Limb (tissue), 2 donors: ENCODE results near the gene SHANK2.

Experiments
- DNase-seq, 2 donors: peaks; one replicate each; pipeline ENCODE4 v3.0.0-alpha.2; 2016; ENCODE audit errors: extremely low spot score in 2 of 2

The SHANK2 gene

GRCh38 chr11:71269603-71270511 lies 17.5 kb upstream of the SHANK2 start:
- DNase-seq, result peak in 1 of 2 donors; percentile 19

DNA sequence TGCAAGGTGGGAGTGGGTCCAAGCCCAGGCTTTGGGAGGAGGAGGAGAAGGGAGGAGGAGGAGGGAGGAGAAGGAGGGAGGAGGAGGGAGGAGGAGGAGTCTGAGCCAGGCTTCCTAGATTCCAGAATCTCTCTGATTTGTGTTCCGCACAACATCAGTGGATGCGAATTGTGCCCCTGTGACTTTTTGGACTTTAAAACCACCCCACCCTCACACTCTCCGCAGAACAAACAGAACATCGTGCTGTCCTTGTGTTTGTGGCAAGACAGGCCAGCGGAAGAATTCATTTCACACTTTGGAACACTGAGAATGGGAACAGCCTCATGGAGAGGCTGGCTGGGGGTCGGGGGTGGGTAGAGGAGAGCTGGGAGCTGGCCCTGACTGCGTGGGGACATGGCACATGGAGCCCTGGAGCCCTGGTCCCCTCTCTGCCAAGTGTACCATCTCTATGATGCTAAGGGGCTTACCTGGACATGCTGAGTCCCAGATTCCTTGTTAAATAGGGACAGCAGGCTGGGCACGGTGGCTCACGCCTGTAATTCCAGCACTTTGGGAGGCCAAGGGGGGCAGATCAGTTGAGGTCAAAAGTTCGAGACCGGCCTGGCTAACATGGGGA lies 16.4 kb upstream of the SHANK2 start:
- peak in 1 of 2 donors; percentile 9 for DNase-seq

DNA sequence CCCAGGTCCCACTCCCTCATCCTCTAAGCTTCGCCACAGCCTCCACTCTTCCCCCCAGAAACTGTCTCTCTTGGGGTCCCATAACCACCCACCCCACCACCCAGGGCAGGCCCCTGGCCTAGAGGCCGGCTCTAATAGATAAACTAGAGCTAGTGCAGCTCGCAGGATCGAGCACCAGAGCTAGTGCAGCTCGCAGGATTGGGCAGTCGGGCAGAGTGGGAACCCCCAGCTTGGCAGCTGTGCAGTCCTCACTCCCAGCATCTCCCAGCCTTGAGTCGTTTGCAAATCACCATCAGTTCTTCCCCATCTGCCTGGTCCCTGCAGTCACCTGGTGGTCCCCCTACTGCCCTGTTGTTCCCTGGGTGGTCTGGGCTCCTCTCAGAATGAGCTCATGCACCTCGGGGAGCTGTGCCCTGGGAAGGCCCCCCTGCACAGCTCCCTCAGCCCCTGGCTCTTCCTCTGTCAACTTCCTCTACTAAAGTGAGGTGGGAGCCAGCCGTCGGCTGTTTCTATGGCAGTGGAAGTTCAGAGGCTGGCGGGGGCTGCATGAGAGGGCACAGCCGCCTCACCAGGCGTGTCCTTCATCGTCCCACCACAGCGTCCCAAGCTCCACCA lies 15.5 kb upstream of the SHANK2 start:
- no peak for DNase-seq

DNA sequence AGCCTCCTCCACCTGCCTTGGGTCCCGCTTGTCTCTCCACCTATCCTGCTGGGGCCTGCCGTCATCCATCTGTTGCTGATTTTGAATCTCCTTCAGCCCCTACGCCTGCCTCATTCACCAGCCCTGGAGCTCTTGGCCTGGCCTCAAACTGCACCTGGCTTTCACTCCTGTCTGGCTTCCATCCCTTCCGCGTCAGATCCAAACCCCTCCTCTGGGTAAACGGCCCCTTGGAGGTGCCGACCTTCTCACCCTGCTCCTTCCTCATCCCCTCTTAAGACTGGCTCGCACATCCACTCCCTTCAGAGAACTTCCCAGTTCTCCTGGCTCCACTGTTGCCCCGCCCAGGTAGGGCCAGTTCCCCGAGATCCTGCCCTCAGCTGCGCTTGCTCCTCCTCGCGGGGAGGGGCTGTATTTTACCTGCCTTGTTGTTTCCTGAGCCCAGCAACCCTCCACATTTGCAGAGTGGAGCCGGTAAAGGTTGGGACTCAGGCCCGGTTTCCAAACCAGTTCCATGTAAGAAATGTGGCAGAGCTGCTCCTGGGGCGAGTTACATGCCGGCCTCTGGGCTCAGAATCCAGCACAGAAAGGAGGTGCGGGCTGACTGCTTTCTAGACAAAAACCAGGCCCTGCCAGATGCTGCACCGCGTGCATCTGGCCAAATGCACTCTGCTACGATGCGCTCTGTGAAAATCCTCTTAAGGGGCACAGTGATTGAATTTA lies 13.9 kb upstream of the SHANK2 start:
- DNase-seq, result no peak

DNA sequence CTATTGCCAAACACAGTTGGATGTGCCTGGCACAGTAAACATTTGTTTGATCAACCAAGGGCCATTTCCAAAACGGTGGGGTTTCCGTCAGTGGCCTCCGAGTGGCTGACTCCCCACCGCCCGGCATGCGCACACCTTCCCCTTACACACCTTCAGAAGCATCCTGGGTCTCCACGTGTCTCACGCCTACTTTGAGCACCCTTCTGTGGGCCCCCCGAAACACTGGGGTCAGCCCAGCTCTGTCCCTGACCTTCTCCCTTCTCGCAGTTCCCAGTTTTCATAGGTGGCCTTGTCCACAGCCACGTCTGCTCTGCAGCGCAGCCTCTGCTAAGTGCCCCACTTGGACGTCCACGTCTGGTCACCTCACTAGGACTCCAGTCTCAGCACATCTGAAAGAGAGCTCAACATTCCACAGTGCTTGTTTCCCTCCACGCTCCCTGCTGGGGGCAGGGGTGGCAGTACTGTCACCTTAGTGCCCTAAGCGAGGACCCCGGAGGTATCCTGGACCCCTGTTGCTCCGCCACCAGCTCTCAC lies 13.2 kb upstream of the SHANK2 start:
- DNase-seq, result no peak

DNA sequence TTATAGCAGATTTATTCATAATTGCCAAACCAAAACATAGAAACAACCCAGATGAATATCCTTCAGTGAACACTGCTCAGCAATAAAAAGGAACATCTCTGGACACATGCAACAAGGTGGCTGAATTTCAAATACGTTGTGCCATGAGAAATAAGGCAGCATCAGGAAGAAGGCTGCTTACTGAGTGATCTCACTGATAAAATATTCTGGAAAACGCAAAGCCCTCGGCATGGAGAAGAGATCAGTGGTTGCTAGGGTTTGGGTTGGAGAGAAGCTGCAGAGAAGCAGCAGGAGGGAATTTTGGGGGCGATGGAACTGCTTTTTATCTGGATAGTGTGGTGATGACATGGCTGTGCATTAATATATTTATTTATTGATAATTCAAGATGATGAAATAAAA lies 11.0 kb upstream of the SHANK2 start:
- DNase-seq, result no peak

DNA sequence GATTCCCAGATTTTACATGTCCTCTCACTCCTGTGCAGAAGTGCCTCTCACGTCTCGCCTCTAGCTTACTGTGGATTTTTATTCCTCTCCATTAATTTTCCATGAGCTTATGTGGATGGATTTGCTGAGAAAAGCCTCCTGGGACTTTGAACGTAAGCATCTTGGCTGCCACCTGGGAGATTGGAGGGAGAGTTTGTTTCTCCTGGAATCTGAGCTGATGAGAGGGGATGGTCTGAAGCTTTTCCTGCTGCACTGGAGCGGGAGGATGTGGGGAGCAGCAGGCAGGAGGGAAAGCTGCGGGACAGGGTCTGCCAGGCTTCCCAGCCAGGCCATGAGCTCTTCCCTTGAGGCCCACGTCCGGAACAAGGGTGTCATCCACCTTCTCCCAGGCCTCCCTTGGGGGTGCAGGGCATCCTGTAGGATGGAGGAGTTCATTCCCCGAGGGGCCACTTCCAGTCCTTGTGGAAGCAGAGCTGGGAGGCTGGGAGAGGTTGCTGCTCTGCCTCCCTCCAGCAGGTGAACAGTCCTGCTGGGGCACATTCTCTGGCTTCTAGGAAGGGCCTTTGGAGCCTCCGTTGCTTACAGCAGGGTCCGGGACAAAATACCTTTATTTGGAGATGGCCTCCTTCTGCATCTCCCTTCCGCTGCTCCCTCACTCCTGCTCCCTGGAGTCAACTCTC lies 3.6 kb upstream of the SHANK2 start:
- no peak for DNase-seq

- no peak for DNase-seq
Measured at GRCh38 chr11:71255323-71255722, 2.9 kb upstream of the SHANK2 start.

- no peak for DNase-seq
Measured at GRCh38 chr11:71253794-71254193, 1.4 kb upstream of the SHANK2 start.

GRCh38 chr11:71252770-71253730 lies 673 bp upstream of the SHANK2 start:
- DNase-seq, result no peak

DNA sequence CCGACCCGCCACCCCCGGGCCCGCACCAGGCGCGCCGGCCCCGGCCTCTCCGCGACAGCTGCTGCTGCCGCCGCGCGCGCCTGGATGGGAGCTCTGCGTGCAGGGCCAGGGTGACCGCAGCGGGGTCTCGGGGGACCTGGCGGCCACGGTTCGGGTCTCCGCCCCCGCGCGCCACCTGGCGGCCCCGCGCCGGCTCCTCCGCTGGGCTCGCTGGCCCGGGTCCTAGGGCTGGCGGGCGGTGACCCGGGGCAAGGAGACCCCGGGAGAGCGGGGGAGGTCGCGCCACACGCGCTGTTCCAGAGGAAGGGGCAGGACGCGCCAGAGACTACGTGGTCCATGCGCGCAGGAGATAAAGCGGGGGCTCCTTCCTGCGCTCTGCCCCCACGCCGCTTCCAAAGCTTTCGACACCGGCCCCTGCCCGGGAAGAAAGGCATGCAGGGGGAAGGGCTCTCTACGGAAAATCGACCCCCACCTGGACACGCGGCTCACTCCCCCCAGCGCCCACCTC lies 562 bp downstream of the SHANK2 start:
- peak in 1 of 2 donors; percentile 73 for DNase-seq

- DNase-seq, result no peak
Measured at GRCh38 chr11:71251151-71251721, 1.1 kb downstream of the SHANK2 start.

DNA sequence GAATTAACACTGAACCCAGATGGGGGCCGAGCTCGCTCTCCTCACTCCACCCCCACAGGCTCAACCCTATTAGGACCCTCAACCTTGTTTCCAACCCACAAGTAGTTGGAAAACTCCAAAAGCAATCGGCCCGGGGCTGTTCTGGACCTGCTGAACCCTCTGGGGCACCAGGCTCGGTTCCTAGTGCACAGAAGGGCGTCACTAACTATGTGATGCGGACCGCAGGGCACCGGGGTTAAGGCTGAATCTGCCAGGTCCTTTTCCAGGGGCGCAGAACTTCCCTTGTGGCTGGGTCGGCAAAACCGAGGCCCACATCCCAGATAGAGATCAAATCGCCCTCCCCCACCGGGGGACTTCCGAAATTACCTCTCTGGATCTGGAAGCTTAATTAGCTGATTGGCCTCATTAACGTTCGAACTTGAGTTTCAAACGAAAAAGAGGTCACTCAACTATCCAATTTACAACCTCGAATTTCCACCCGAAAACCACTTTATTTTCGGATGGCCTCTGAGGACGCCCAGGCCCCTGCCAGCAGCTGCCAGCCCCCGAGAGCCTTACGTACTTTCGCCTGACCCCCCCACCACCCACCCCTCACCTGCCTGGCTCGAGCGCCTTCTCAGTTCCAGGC lies 1.7 kb downstream of the SHANK2 start:
- DNase-seq, result no peak

- no peak for DNase-seq
Measured at GRCh38 chr11:71249301-71249700, 3.1 kb downstream of the SHANK2 start.

DNA sequence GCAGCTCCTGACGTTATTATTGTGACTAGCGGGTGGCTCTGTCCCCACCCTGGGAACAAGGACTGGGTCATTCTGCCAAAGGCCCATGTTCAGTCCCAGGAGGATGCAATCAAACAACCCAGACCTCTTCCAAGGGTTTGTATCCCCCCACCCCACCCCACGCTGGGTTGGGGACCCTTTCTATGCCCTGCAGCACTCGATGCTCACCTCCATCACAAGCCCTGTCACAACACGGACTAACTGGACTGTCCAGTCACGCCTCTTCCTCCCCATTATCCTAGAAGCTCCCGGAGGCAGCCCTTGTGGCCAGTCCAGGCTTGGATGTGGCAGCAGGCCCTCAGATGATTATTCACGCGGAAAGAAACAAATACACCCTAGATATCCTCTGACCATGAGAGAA lies 3.7 kb downstream of the SHANK2 start:
- no peak for DNase-seq

DNA sequence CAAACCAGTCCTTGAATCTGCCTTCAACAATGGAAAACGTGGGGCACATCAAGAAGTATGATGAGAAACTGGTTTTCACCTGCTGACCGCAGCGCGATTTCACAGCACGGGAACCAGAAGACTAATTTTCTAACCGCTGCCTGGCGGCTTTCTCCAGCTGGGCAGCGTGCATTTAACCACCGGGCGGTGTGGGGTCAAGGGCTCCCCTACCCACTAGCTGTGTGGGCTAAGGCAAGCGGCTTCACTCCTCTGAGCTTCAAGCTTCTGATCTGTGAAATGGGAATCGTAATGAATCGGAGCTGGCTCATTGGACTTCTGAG lies 4.2 kb downstream of the SHANK2 start:
- no peak for DNase-seq

DNA sequence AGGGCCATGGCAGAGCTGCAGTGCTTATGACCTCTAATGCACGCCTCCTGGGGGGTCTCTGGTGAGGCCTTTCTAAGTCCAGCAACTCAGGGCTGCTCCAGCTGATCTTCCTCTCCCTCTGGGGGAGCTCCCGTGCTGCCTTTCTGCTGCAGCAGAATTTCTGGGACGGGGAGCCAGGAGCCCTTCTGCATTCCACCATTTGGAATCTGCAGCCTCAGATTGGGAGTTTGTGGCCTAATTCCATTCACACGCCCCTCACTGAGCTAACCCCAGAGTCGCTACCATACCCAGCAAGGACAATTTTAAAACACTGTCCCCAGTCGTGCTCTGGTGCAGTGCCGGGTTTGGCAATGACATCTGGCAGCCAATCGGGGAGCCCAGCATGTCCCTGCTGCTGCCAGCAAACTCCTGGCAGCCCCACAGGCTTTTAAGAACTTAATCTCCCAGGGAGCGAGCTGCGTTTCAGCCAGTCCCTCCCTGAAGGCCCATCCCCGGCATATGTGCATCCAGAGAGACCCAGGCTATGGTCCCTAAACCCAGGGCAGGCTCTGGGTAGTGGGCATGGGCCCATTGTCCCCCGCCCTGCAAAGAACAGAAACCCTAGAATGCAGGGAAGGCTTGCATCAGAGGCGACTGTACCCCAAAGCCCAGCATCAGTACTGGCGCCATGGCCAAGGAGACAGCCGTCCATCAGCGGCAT lies 4.7 kb downstream of the SHANK2 start:
- no peak for DNase-seq

DNA sequence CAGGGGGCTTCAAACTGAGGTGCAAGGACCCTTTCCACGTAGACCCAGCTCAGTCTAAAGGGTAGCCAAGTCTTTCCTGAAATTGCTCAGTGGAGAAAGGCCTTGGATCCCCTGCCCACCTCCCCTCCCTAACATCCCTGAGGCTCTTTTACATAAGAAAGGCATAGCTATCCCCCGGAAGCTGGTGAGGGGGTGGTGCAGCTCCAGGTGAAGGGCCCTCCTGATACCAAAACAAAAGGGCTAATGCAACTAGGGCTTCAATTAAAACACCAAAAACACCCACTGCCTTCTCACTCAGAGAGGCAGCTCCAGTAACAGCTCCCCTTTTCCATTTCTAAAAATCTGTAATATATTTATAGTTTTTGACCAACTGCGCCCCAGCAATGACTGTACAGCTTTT lies 5.8 kb downstream of the SHANK2 start:
- no peak for DNase-seq
